NCI-H2227 (cell line): ENCODE results near the gene BCAP31.
"Not testable (repeated sequence)": the region's sequence is repeated elsewhere in the genome, so short reads cannot be mapped to it uniquely, and the experiment has no call there.

ENCODE experiments used
- DNase-seq: peaks from one replicate; lab custom pipeline; 2025; ENCODE audit not compliant: unreplicated experiment; lab: John Stamatoyannopoulos, UW

The BCAP31 gene

DNA sequence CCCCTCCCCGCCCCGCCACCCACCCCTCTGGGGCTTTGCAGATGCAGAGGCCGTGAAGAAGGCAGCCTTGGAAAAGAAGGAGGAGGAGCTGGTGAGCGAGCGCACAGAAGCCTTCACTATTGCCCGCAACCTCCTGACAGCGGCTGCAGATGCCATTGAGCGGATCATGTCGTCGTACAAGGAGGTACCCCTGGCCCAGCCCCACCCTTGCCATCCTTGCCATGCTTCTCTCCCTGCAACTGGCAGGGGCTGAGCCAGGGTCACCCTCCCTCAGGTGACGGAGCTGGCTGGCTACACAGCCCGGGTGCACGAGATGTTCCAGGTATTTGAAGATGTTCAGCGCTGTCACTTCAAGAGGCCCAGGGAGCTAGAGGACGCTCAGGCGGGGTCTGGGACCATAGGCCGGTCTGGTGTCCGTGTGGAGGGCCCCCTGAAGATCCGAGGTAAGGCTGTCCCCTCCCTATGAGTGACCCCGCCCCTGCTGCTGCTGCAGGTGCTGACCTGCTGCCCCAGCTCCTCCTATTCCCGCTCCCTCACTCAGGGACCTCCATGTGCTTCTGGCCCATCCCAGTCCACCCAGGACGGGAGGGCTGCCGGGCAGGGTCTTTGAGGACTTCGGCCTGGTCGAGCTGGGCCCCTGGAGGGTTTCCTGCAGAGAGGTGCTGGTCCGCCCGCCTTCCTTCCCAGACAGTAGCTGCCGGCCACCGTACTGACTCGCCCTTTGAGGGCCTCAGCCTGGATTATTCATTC is 12.1 kb upstream of the BCAP31 start:
- no peak for DNase-seq

DNA sequence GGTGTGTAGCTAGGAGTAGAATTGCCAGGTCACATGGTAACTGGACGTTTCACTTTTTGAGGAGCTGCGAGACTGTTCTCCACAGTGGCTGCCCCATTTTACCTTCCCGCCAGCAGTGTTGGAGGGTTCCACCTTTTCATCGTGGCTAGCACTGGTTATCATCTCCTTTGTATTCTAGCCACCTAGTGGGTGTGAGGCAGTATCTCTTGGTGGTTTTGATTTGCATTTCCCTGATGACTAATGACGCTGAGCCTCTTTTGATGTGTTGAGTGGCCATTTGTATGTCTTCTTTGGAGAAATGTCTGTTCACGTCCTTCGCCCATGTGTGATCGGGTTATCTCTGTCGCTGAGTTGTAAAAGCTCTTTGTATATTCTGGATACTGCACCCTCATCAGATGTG is 11.1 kb upstream of the BCAP31 start:
- DNase-seq = no peak

- no peak for DNase-seq
Observed at GRCh38 chrX:153734871-153735270, 10.7 kb upstream of the BCAP31 start.

DNA sequence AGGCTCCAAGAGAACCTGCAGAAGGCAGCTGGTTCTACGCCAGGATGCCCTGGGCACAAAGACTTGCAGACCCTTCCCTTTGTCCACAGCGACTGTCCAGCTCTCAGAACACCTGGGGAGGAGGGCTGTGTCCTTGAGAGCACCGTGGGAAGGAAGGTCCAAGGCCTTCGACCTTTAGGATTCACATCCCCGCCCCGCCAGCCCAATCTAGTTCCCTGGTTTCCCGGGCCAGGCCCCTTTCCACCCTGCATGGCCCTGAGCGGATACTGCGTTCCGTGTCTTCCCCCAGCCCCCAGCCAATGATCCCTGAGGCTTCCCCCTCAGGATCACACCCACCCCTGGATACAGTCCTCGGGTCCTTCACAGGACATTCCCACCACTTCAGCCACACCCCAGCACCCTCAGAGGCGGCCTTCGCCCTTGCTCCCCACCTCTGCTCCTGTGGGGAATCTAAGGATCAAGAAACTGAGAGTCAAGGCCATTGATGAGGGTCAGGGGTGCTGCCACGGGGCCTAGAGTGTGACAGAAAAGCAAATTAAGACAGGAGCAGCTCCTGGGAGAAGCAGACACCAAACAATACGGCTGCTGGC is 9.6 kb upstream of the BCAP31 start:
- no peak for DNase-seq

DNA sequence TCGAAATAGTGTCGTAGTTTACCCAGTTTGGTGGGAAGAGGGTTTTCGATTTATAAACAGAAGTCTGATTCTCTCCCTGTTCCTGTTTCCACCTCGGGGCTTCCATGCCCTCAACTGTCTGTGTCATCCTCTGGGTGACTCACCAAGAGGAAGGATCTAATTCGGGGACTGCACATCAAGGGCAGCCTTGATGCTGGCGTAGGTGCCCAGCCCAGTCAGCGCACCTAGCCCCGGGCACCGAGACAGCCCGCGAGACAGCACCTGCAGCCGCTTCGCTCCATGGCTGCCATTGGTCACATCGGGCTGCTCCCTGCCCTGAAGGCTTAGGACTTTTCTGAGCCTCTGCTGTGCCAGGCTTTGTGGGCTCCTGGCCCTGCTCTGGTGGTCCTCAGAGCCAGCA is 8.2 kb upstream of the BCAP31 start:
- DNase-seq = no peak

GRCh38 chrX:153731845-153732215 is 7.6 kb upstream of the BCAP31 start:
- DNase-seq = no peak

- DNase-seq = no peak
Observed at GRCh38 chrX:153731117-153731844, 7.1 kb upstream of the BCAP31 start.

DNA sequence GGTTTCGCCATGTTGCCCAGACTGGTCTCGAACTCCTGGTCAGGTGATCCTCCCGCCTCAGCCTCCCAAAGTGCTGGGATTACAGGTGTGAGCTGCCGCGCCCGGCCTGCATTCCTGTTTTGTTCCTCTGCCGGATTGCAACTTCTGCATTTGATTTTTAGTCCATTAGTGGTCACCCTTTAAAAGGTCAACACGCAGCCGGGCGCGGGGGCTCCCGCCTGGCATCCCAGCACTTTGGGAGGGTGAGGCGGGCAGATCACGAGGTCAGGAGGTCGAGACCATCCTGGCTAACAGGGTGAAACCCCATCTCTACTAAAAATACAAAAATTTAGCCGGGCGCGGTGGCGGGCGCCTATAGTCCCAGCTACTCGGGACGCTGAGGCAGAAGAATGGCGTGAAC is 5.9 kb upstream of the BCAP31 start:
- DNase-seq = not testable (repeated sequence)

- no peak for DNase-seq
Observed at GRCh38 chrX:153728951-153729631, 4.9 kb upstream of the BCAP31 start.

- DNase-seq = no peak
Observed at GRCh38 chrX:153728095-153728494, 3.9 kb upstream of the BCAP31 start.

DNA sequence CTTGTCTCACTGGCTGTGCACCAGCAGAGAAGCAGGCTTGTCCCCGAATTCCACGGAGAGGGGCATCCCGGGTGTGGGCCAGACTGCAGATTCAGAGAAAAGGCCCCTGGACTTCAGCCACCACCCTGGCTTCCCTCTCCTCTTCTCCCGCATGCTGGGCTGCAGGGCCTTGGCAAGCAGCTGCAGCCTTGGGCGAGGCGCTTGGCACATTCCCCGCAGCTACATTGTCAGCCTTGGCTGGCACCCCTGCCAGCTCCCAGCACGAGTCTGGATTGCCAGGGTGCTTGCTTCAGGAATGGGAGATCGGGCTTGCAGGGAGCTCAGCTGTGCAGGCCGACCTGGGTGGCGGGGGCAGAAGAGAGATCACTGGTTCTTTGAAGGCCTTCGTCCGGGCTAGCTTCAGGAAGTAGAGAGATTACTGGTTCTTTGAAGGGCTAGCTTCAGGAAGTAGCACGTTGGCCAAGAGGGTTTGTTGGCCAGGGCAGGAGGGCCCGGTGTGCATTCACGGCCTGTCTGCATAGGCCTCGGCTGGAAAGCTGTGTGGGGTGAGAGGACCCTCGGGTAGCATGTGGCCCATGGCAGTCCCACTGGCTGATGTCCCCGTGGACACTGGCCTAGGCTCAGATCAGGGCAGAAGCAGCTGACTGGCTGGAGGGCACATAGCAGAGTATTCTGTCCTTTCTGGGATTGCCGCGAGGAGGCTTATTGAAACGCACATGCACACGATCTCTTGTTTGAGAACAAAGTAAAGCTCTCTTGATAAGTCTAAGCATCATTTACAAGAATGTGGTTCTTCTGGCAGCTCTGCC is 3.1 kb upstream of the BCAP31 start:
- no peak for DNase-seq

- peak; percentile 20 for DNase-seq
Observed at GRCh38 chrX:153726286-153727122, 2.3 kb upstream of the BCAP31 start.

- DNase-seq = no peak
Observed at GRCh38 chrX:153725832-153726285, 1.7 kb upstream of the BCAP31 start.

- DNase-seq = no peak
Observed at GRCh38 chrX:153725039-153725831, 1.0 kb upstream of the BCAP31 start.

- peak; percentile 84 for DNase-seq
Observed at GRCh38 chrX:153723351-153724251, 586 bp downstream of the BCAP31 start.

GRCh38 chrX:153722704-153723350 is 1.4 kb downstream of the BCAP31 start:
- DNase-seq = no peak

DNA sequence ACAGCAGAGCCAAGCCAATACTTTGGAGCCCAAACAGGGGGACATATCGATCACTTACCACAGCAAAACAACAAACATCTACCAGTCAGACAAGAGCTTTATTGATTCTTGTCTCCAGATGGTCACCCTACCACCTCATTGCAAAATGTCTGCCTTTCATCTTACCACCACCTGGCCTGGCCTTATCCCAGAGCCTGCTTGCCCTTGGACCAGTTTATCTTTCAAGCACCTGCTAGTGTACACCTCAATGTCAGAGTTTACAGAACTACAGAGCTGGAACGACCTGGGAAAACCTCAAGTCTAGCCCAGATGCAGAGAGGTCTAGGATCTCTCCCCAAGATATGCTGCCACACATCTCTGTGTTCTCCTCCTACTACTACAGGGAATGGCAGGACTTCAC is 4.5 kb downstream of the BCAP31 start:
- DNase-seq = no peak

GRCh38 chrX:153719238-153719637 is 4.9 kb downstream of the BCAP31 start:
- DNase-seq = no peak
